ENCODE measurements around the gene NAT16. TPM values are rescaled to one million over a fixed set of nuclear protein-coding genes. Genes with fewer than 3 reads are reported as not detected.

The NAT16 gene
- total and polyA plus RNA-seq, 9 of the 15 experiments (the other 6 are each of a cell fraction or from before 2014, with no cell fraction given): 0.04 TPM; not detected in 8

- TF ChIP-seq NR2C2 (CRISPR knock-in tag; IDR thresholded peaks at IDR 0.05): no peak
- TF ChIP-seq NR2C2 (tag; IDR thresholded peaks at IDR 0.05): peak; percentile 84
- TF ChIP-seq PCBP2 (IDR thresholded peaks at IDR 0.05; ENCODE audit: low read depth, low read length, poor library complexity, severe bottlenecking): no peak
- peak in 1 of 2 experiments; percentile 36; a peak in 1 of 4 replicates for TF ChIP-seq TRIM24 (IDR thresholded peaks at IDR 0.05)
- no peak for TF ChIP-seq TEAD2 (tag; IDR thresholded peaks at IDR 0.05)
- TF ChIP-seq CTBP1 (IDR thresholded peaks at IDR 0.05; ENCODE audit: borderline replicate concordance): 0 out of 2 replicates have a peak, but pooled peaks have one; percentile 57
- TF ChIP-seq ZNF696 (CRISPR knock-in tag; conservative IDR thresholded peaks at IDR 0.05): no peak
- TF ChIP-seq GTF2E2 (tag; IDR thresholded peaks at IDR 0.05): 0 out of 2 replicates have a peak, but pooled peaks have one; percentile 21
- TF ChIP-seq FOXJ2 (tag; IDR thresholded peaks at IDR 0.05): no peak
- TF ChIP-seq CREB1 (IDR thresholded peaks at IDR 0.05): no peak
- no peak for TF ChIP-seq CREB1 (CRISPR knock-in tag; IDR thresholded peaks at IDR 0.05)
- no peak for TF ChIP-seq E2F3 (CRISPR knock-in tag; IDR thresholded peaks at IDR 0.05)
- TF ChIP-seq ETV1 (tag; conservative IDR thresholded peaks at IDR 0.05; ENCODE audit: low read depth): peak; percentile 94
- no peak for TF ChIP-seq ZNF232 (CRISPR knock-in tag; IDR thresholded peaks at IDR 0.05)
- TF ChIP-seq ZNF316 (IDR thresholded peaks at IDR 0.05): no peak
- 0 out of 2 replicates have a peak, but pooled peaks have one; percentile 57 for TF ChIP-seq NFRKB (IDR thresholded peaks at IDR 0.05; ENCODE audit: low read depth)
- TF ChIP-seq OTX1 (CRISPR knock-in tag; IDR thresholded peaks at IDR 0.05): peak; percentile 82; the same call in 1 of the 2 replicates
- peak in 1 of 2 experiments; percentile 54; a peak in 1 of 4 replicates for TF ChIP-seq KDM1A (IDR thresholded peaks at IDR 0.05)
- TF ChIP-seq RNF2 (IDR thresholded peaks at IDR 0.05): no peak
- no peak for TF ChIP-seq SAFB2 (IDR thresholded peaks at IDR 0.05; ENCODE audit: borderline replicate concordance, low read depth, low read length, severe bottlenecking)
- TF ChIP-seq NONO (IDR thresholded peaks at IDR 0.05; ENCODE audit: low read depth in 2 of 2, low read length in 1 of 2): no peak
- no peak for TF ChIP-seq USF2 (CRISPR knock-in tag; IDR thresholded peaks at IDR 0.05)
- no peak for TF ChIP-seq GTF2B (IDR thresholded peaks at IDR 0.05; ENCODE audit: extremely low read depth, insufficient read length)
- no peak; the same call in 1 of the 2 replicates for TF ChIP-seq SMAD3 (CRISPR knock-in tag; conservative IDR thresholded peaks at IDR 0.05)
- TF ChIP-seq HDAC2 (IDR thresholded peaks at IDR 0.05): 0 out of 2 replicates have a peak, but pooled peaks have one; percentile 53
- peak; percentile 43; the same call in 1 of the 2 replicates for TF ChIP-seq CEBPB (tag; IDR thresholded peaks at IDR 0.05)
- TF ChIP-seq BDP1 (IDR thresholded peaks at IDR 0.05; ENCODE audit: insufficient read depth, insufficient read length): no peak
- TF ChIP-seq HBP1 (CRISPR knock-in tag; IDR thresholded peaks at IDR 0.05): 0 out of 2 replicates have a peak, but pooled peaks have one; percentile 41
Observed at GRCh38 chr7:101121991-101122932, 57.8 kb downstream of the NAT16 start (continued).
